ENCODE results near the gene RIN3.

RIN3 gene

GRCh38 chr14:92585981-92586937, 72.7 kb downstream of the RIN3 start:
- FAIRE-seq: no peak
- DNase-seq (ENCODE audit: insufficient read length, low spot score): no peak
- TF ChIP-seq CTCF (IDR thresholded peaks at IDR 0.05; ENCODE audit: insufficient read depth, missing control alignments): no peak

- no peak for TF ChIP-seq CTCF (IDR thresholded peaks at IDR 0.05; ENCODE audit: insufficient read depth, missing control alignments)
- FAIRE-seq (no peak), DNase-seq (ENCODE audit: insufficient read length, low spot score) (no peak)
These were observed 73.5 kb downstream of the RIN3 start for GRCh38 chr14:92586963-92587699.

- FAIRE-seq (no peak), DNase-seq (ENCODE audit: insufficient read length, low spot score) (no peak)
- no peak for TF ChIP-seq CTCF (IDR thresholded peaks at IDR 0.05; ENCODE audit: insufficient read depth, missing control alignments)
These were observed 74.1 kb downstream of the RIN3 start for GRCh38 chr14:92587700-92588085.

GRCh38 chr14:92589213-92589852, 75.8 kb downstream of the RIN3 start:
- TF ChIP-seq CTCF (IDR thresholded peaks at IDR 0.05; ENCODE audit: insufficient read depth, missing control alignments): no peak
- no peak for DNase-seq (ENCODE audit: insufficient read length, low spot score)
- FAIRE-seq: no peak

- no peak for FAIRE-seq
- no peak for DNase-seq (ENCODE audit: insufficient read length, low spot score)
- TF ChIP-seq CTCF (IDR thresholded peaks at IDR 0.05; ENCODE audit: insufficient read depth, missing control alignments): no peak
These were observed 76.6 kb downstream of the RIN3 start for GRCh38 chr14:92590176-92590575.

GRCh38 chr14:92590941-92591340, 77.4 kb downstream of the RIN3 start:
- FAIRE-seq: no peak

More at GRCh38 chr14:92590941-92591340, 77.4 kb downstream of the RIN3 start:
- no peak for DNase-seq (ENCODE audit: insufficient read length, low spot score)
- TF ChIP-seq CTCF (IDR thresholded peaks at IDR 0.05; ENCODE audit: insufficient read depth, missing control alignments): no peak

All from D721Med (cell line).